Measurements from ENCODE around the gene USP7. TPM values are rescaled to one million over a fixed set of nuclear protein-coding genes. Genes with fewer than 3 reads are reported as not detected.
A peak's percentile ranks its signal among the peaks of the same experiment; 100 is the strongest.

The USP7 gene
- total RNA-seq = 184 and 188 TPM in 2 replicates

GRCh38 chr16:8963821-8964441, at the start of gene USP7:
TSS of gene USP7 (minus strand) at chr16:8963906. CDS start at chr16:8963285, 621 bp downstream.
- H3K27ac Mint-ChIP-seq = peak within 1 kb of the TSS; percentile 93
- H3K4me3 Mint-ChIP-seq = peak within 1 kb of the TSS; percentile 97
- DNase-seq (ENCODE audit: low spot score) = peak; percentile 92
- no peaks in the 10 kb centered on the region for H3K9me3 Mint-ChIP-seq
- intact Hi-C loops (cut with micrococcal nuclease) = loop anchor here (1.0 to 5.0 kb wide), 4 partner anchors 45 to 163 kb away; partner anchors contain the start of gene HAPSTR1
- peaks cover 20% of the 10 kb centered on the region for H3K27me3 Mint-ChIP-seq (ENCODE audit: insufficient read depth)
- peaks cover 9% of the 10 kb centered on the region for H3K36me3 Mint-ChIP-seq (ENCODE audit: low read depth)
- H3K4me1 Mint-ChIP-seq (ENCODE audit: low read depth) = peaks cover 41% of the 10 kb centered on the region

- Mint-ChIP-seq H3K27me3 (ENCODE audit: insufficient read depth) (peaks cover 7% of the 10 kb centered on the region), H3K27ac (no peak overlapping the region), H3K9me3 (peaks cover 8% of the 10 kb centered on the region), H3K4me3 (no peak overlapping the region), H3K4me1 (ENCODE audit: low read depth) (no peaks in the 10 kb centered on the region), H3K36me3 (ENCODE audit: low read depth) (peaks cover 1% of the 10 kb centered on the region)
- intact Hi-C loops (cut with micrococcal nuclease) = no loop called here
- no peak for DNase-seq (ENCODE audit: low spot score)
These were observed 49.8 kb upstream of the USP7 start for GRCh38 chr16:9013508-9013864.

DNA sequence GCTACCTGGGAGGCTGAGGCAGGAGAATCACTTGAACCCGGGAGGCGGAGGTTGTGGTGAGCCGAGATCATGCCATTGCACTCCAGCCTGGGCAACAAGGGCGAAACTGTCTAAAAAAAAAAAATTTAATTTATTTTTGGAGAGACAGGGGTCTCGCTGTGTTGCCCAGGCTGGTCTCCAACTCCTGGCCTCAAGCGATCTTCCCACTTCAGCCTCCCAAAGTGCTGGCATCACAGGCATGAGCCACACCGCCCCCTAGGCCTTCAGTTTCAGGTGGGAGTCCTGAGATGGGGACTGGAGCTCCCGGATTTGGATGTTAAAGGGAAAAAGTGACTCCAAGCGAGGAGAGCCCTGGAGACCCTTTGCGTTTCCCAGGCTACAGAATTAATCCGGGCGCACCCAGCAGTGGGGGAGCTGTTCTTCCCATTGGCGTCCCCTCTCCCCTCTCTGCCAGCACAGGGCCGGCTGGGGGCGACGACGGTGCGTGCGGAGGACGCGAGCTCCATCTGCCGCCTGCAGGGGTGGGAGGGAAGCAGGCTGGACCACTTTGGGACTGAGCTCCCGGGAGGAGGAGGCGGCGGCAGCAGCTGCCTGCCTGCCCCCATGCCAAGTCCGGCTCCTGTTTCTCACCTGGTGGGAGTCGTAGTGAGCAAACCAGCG, 49.3 kb upstream of the USP7 start:
- no peak for DNase-seq (ENCODE audit: low spot score)
- no peak overlapping the region for H3K4me3 Mint-ChIP-seq

DNA sequence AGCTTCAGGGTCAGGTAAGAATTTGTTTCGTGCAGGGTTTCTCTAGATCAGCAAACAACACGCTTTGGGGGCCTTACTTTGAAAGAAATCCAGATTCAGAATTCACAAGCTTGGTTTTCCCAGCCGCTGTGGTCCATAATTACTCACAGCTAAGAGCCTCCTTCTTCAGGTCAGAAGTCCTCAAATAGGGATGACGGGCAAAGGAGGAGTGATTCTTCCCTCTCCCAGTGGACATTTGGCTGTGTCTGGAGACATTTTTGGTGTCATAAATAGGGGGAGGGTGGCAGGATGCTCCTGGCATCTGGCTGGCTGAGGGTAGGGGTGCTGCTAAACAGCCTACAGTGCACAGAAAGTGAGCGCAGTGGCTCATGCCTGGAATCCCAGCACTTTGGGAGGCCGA, 48.6 kb upstream of the USP7 start:
- Mint-ChIP-seq H3K27ac (no peak overlapping the region), H3K36me3 (ENCODE audit: low read depth) (peaks cover 1% of the 10 kb centered on the region), H3K9me3 (peaks cover 8% of the 10 kb centered on the region), H3K4me1 (ENCODE audit: low read depth) (no peaks in the 10 kb centered on the region), H3K27me3 (ENCODE audit: insufficient read depth) (peaks cover 7% of the 10 kb centered on the region), H3K4me3 (no peak overlapping the region)
- DNase-seq (ENCODE audit: low spot score) = no peak
- intact Hi-C loops (cut with micrococcal nuclease) = no loop called here

More for the DNA sequence above, 49.3 kb upstream of the USP7 start:
- Mint-ChIP-seq H3K4me1 (ENCODE audit: low read depth) (no peaks in the 10 kb centered on the region), H3K27ac (no peak overlapping the region), H3K9me3 (peaks cover 8% of the 10 kb centered on the region), H3K36me3 (ENCODE audit: low read depth) (peaks cover 1% of the 10 kb centered on the region), H3K27me3 (ENCODE audit: insufficient read depth) (peaks cover 7% of the 10 kb centered on the region)
- intact Hi-C loops (cut with micrococcal nuclease) = no loop called here

DNA sequence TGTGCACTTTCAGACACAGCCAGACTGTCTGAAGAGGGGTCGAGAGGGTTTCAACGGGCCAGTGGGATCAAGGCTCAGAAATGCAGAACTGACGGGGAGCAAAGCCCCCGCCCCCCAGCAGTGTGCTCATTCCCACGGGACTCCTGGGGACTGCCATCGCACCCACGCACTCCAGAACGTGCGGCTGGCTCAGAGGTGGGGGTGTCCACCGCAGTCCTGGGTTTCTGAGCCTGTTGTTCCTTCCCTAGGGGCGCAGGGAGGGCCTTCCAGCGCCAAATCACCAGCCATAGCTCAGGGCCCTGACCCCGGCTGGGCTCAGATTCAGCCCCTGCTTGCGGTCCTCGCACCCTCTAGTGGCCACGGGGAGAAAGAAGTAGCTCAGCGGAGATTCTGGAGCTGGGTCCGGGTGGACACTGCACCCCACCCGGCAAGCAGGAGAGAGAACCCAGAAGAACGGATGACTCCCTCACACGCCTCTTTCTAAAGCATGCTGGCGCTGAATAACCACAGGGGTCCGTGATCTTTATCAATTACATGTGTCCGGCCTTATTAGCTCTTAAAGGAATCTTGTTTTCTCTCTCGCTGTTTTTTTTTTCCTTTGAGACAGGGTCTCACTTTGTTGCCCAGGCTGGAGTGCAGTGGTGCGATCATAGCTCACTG, 45.0 kb upstream of the USP7 start:
- Mint-ChIP-seq H3K27ac (no peak overlapping the region), H3K9me3 (no peaks in the 10 kb centered on the region), H3K4me1 (ENCODE audit: low read depth) (no peaks in the 10 kb centered on the region), H3K27me3 (ENCODE audit: insufficient read depth) (peaks cover 8% of the 10 kb centered on the region), H3K4me3 (no peak overlapping the region), H3K36me3 (ENCODE audit: low read depth) (no peaks in the 10 kb centered on the region)
- intact Hi-C loops (cut with micrococcal nuclease) = loop anchor here (1.0 to 2.0 kb wide), 4 partner anchors 46 to 126 kb away; partner anchors contain the start of gene USP7
- DNase-seq (ENCODE audit: low spot score) = peak; percentile 42

GRCh38 chr16:9007177-9007794, 43.6 kb upstream of the USP7 start:
- H3K27me3 Mint-ChIP-seq (ENCODE audit: insufficient read depth) = peaks cover 8% of the 10 kb centered on the region
- no peak for DNase-seq (ENCODE audit: low spot score)
- no peak overlapping the region for H3K4me3 Mint-ChIP-seq
- no peaks in the 10 kb centered on the region for H3K4me1 Mint-ChIP-seq (ENCODE audit: low read depth)
- H3K36me3 Mint-ChIP-seq (ENCODE audit: low read depth) = no peaks in the 10 kb centered on the region
- H3K9me3 Mint-ChIP-seq = no peaks in the 10 kb centered on the region
- intact Hi-C loops (cut with micrococcal nuclease) = no loop called here
- no peak overlapping the region for H3K27ac Mint-ChIP-seq

- peaks cover 6% of the 10 kb centered on the region for H3K27me3 Mint-ChIP-seq (ENCODE audit: insufficient read depth)
- no peak overlapping the region for H3K4me3 Mint-ChIP-seq
- no peak for DNase-seq (ENCODE audit: low spot score)
- no peaks in the 10 kb centered on the region for H3K36me3 Mint-ChIP-seq (ENCODE audit: low read depth)
- H3K4me1 Mint-ChIP-seq (ENCODE audit: low read depth) = peaks cover 5% of the 10 kb centered on the region
- H3K27ac Mint-ChIP-seq = no peak overlapping the region
- intact Hi-C loops (cut with micrococcal nuclease) = no loop called here
- no peaks in the 10 kb centered on the region for H3K9me3 Mint-ChIP-seq
These were observed 40.5 kb upstream of the USP7 start for GRCh38 chr16:9004183-9004582.

GRCh38 chr16:9003763-9004162, 40.1 kb upstream of the USP7 start:
- peaks cover 5% of the 10 kb centered on the region for H3K27me3 Mint-ChIP-seq (ENCODE audit: insufficient read depth)
- H3K9me3 Mint-ChIP-seq = no peaks in the 10 kb centered on the region
- peaks cover 5% of the 10 kb centered on the region for H3K4me1 Mint-ChIP-seq (ENCODE audit: low read depth)
- intact Hi-C loops (cut with micrococcal nuclease) = no loop called here
- DNase-seq (ENCODE audit: low spot score) = no peak
- H3K36me3 Mint-ChIP-seq (ENCODE audit: low read depth) = no peaks in the 10 kb centered on the region
- H3K4me3 Mint-ChIP-seq = no peak overlapping the region
- H3K27ac Mint-ChIP-seq = no peak overlapping the region

DNA sequence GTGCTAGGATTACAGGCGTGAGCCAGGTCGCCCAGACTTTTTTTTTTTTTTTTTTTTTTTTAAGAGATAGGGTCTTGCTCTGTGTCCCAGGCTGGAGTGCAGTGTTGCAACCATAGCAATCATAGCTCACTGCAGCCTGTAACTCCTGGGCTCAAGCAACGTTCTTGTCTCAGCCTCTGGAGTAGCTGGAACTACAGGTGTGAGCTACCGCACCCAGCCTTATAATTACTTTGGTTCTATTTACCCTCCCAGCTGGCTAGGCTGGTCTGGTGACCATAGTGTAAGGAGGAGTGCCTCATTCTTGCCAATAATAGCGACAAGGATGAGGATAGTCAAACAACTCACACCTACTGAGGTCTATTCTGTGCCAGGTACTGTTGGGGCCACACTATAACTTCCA, 39.6 kb upstream of the USP7 start:
- Mint-ChIP-seq H3K9me3 (no peaks in the 10 kb centered on the region), H3K27me3 (ENCODE audit: insufficient read depth) (peaks cover 3% of the 10 kb centered on the region), H3K27ac (no peak overlapping the region), H3K4me1 (ENCODE audit: low read depth) (peaks cover 5% of the 10 kb centered on the region), H3K4me3 (no peak overlapping the region), H3K36me3 (ENCODE audit: low read depth) (no peaks in the 10 kb centered on the region)
- DNase-seq (ENCODE audit: low spot score) = no peak
- intact Hi-C loops (cut with micrococcal nuclease) = no loop called here

- peaks cover 2% of the 10 kb centered on the region for H3K27me3 Mint-ChIP-seq (ENCODE audit: insufficient read depth)
- intact Hi-C loops (cut with micrococcal nuclease) = no loop called here
- no peak overlapping the region for H3K27ac Mint-ChIP-seq
- H3K9me3 Mint-ChIP-seq = no peaks in the 10 kb centered on the region
- H3K36me3 Mint-ChIP-seq (ENCODE audit: low read depth) = no peaks in the 10 kb centered on the region
- peaks cover 5% of the 10 kb centered on the region for H3K4me1 Mint-ChIP-seq (ENCODE audit: low read depth)
- DNase-seq (ENCODE audit: low spot score) = no peak
- no peak overlapping the region for H3K4me3 Mint-ChIP-seq
These were observed 38.3 kb upstream of the USP7 start for GRCh38 chr16:9002042-9002441.

DNA sequence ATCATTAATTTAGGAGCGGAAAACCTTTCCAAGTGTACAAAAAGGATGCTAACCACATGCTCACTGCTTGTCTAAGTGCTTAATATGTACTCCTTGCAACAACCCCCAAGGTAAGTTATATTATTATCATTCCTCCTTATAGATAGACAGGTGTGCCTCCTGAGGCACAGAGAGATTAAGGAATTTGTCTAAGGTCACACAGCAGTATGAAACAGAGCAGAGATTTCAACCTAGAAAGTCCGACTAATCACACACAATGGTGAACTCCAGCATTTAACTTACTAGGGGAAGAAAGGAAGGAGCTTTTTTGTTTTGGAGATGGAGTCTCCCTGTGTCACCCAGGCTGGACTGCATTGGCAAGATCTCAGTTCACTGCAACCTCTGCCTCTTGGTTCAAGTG, 37.0 kb upstream of the USP7 start:
- Mint-ChIP-seq H3K27ac (no peak overlapping the region), H3K9me3 (no peaks in the 10 kb centered on the region), H3K4me1 (ENCODE audit: low read depth) (peaks cover 5% of the 10 kb centered on the region), H3K27me3 (ENCODE audit: insufficient read depth) (peaks cover 2% of the 10 kb centered on the region), H3K4me3 (no peak overlapping the region), H3K36me3 (ENCODE audit: low read depth) (no peaks in the 10 kb centered on the region)
- no peak for DNase-seq (ENCODE audit: low spot score)
- intact Hi-C loops (cut with micrococcal nuclease) = no loop called here

- Mint-ChIP-seq H3K27ac (no peak overlapping the region), H3K9me3 (no peaks in the 10 kb centered on the region)
These were observed 36.1 kb upstream of the USP7 start for GRCh38 chr16:8999800-9000199.

GRCh38 chr16:8998108-8998507, 34.4 kb upstream of the USP7 start:
- Mint-ChIP-seq H3K9me3 (no peaks in the 10 kb centered on the region), H3K27me3 (ENCODE audit: insufficient read depth) (peaks cover 2% of the 10 kb centered on the region), H3K4me1 (ENCODE audit: low read depth) (peaks cover 5% of the 10 kb centered on the region), H3K27ac (no peak overlapping the region), H3K4me3 (no peak overlapping the region), H3K36me3 (ENCODE audit: low read depth) (no peaks in the 10 kb centered on the region)
- no peak for DNase-seq (ENCODE audit: low spot score)
- intact Hi-C loops (cut with micrococcal nuclease) = no loop called here

More at GRCh38 chr16:8999800-9000199, 36.1 kb upstream of the USP7 start:
- Mint-ChIP-seq H3K36me3 (ENCODE audit: low read depth) (no peaks in the 10 kb centered on the region), H3K4me1 (ENCODE audit: low read depth) (peaks cover 5% of the 10 kb centered on the region), H3K4me3 (no peak overlapping the region), H3K27me3 (ENCODE audit: insufficient read depth) (peaks cover 2% of the 10 kb centered on the region)
- intact Hi-C loops (cut with micrococcal nuclease) = no loop called here
- no peak for DNase-seq (ENCODE audit: low spot score)
